GM19238 (cell line): ENCODE results near the gene STUB1.
A peak's percentile ranks its signal among the peaks of the same experiment; 100 is the strongest.

Experiments
- DNase-seq: peaks from one replicate; pipeline ENCODE4 v3.0.0; 2011; ENCODE audit warnings: low spot score; ENCODE audit not compliant: insufficient read length

The STUB1 gene

DNA sequence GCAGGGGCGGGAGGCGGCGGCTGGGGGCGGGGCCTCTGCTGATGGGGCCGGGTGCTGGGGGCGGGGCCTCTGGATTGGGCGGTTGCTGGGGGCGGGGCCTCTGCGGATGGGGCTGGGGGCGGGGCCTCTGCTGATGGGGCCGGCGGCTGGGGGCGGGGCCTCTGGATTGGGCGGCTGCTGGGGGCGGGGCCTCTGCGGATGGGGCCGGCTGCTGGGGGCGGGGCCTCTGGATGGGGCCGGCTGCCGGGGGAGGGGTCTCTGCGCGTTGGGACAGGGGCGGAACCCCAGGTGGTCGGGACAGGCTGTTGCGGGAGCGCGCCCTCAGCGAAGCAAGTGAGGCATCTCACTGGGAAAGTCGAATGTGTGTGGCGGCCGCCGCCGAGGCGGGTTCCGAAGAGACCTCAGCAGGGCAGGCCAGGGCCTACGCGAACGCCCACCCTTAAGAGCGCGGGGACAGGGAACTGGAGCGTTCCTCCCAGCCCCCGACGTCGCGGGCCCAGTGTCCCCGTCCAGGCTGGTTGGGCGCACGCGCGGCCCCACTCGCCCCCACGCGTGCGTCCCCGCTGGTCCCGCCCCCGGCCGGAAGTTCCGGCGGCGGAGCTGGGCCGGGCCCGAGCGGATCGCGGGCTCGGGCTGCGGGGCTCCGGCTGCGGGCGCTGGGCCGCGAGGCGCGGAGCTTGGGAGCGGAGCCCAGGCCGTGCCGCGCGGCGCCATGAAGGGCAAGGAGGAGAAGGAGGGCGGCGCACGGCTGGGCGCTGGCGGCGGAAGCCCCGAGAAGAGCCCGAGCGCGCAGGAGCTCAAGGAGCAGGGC is at the start of gene STUB1:
Gene STUB1, plus strand, starts transcription at position 597 of the 811 bp plus-strand sequence. Its CDS starts 116 bp downstream, at position 713.
- peak; percentile 89 for DNase-seq

DNA sequence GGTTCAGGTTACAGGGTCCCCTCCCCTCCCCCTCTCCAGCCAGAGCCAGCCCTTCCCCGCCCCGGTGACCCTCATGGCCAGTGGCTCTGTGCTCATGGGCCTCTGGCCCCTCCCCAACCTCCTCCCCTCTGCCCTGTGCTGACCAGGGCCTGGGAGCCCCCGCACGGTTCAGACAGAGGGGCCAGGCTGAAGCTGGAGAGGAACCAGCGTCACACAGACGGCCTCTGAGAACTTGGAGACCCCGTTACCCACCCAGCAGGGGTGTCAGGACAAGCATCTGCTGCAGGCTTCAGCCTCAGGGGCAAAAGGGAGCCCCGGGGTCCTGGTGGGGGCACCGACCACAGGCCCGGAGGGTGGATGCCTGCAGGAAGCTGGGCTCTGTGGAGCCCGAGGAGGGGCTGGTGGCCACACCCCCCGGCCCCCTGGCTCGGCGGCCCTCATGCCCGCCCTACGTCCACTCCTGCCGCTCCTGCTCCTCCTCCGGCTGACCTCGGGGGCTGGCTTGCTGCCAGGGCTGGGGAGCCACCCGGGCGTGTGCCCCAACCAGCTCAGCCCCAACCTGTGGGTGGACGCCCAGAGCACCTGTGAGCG is 49.3 kb upstream of the STUB1 start, which contains the start of gene WFIKKN1:
Gene WFIKKN1, plus strand, starts transcription at position 171 of the 591 bp plus-strand sequence. Its CDS starts 269 bp downstream, at position 440.
- no peak for DNase-seq

DNA sequence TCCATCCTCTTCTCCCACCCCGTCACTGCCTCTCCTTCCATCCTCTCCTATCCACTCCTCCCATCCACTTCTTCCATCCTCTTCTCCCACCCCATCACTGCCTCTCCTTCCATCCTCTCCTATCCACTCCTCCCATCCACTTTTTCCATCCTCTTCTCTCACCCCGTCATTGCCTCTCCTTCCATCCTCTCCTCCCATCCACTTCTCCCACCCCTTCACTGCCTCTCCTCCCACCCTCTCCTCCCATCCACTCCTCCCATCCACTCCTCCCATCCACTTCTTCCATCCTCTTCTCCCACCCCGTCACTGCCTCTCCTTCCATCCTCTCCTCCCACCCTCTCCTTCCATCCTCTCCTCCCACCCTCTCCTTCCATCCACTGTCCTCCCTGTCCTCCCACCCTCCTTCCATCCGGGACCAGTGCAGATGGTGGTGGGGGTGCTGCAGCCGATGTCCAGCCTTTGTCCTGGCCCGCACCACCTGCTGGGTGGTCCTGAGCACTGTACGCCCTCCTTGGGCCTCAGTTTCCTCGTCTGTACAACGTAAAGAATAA is 48.3 kb upstream of the STUB1 start:
- no peak for DNase-seq

DNA sequence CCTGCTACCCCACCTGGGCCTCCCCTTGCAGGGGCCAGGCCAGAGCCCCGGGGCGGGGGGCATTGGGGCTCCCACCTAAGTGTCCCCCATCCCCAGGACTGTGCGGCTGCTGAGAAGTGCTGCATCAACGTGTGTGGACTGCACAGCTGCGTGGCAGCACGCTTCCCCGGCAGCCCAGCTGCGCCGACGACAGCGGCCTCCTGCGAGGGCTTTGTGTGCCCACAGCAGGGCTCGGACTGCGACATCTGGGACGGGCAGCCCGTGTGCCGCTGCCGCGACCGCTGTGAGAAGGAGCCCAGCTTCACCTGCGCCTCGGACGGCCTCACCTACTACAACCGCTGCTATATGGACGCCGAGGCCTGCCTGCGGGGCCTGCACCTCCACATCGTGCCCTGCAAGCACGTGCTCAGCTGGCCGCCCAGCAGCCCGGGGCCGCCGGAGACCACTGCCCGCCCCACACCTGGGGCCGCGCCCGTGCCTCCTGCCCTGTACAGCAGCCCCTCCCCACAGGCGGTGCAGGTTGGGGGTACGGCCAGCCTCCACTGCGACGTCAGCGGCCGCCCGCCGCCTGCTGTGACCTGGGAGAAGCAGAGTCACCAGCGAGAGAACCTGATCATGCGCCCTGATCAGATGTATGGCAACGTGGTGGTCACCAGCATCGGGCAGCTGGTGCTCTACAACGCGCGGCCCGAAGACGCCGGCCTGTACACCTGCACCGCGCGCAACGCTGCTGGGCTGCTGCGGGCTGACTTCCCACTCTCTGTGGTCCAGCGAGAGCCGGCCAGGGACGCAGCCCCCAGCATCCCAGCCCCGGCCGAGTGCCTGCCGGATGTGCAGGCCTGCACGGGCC is 47.5 kb upstream of the STUB1 start:
- DNase-seq: no peak

DNA sequence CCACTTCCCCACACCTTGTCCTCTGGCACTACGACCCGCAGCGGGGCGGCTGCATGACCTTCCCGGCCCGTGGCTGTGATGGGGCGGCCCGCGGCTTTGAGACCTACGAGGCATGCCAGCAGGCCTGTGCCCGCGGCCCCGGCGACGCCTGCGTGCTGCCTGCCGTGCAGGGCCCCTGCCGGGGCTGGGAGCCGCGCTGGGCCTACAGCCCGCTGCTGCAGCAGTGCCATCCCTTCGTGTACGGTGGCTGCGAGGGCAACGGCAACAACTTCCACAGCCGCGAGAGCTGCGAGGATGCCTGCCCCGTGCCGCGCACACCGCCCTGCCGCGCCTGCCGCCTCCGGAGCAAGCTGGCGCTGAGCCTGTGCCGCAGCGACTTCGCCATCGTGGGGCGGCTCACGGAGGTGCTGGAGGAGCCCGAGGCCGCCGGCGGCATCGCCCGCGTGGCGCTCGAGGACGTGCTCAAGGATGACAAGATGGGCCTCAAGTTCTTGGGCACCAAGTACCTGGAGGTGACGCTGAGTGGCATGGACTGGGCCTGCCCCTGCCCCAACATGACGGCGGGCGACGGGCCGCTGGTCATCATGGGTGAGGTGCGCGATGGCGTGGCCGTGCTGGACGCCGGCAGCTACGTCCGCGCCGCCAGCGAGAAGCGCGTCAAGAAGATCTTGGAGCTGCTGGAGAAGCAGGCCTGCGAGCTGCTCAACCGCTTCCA is 46.7 kb upstream of the STUB1 start:
- no peak for DNase-seq

DNA sequence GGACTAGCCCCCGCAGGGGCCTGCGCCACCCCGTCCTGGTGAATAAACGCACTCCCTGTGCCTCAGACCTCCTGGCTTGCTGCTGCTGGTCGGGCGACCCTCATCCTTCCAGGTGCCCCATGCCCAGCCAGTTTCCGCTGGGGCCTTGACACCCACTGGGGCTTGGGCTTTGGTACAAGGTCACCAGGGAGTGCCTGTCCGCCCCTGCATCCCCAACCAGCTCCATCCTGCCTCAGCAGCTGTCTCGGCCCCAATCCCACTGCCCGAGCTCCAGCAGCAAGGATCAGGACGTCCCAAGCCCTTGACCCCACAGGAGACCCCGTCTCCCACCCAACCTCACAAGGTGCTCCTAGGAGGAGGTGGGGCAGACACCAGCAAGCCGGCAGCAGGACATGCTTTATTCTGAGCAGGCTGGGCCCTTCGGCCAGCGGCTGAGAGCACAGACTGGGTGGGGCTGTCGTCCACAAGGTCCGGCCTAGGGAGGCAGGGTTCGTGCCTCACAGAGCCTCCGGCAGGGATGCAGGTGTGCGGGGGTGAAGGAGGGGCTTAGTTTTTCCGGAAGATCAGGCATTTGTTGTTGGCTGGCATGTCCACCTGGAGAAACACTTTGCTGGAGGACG is 46.0 kb upstream of the STUB1 start:
- no peak for DNase-seq

DNA sequence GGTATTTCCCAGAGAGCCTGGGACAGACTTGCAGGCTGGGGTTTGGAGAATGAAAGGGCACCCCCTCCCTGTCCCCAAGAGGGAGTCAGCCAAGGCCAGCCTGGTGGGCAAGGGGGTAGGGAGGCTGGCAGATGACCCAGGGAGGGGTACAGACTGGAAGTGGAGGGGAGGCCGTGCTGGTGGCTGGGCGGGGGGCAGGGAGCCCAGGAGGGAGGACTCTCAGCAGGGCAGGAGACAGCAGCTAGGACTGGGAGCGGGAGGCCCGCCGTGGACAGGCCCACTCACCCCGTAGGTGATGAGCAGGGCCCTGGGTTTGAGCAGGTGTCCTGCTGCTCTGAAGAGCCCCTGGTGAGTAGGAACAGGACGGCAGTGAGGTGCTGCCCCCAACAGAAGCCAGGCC is 45.2 kb upstream of the STUB1 start:
- no peak for DNase-seq

GRCh38 chr16:635573-636205 is 44.5 kb upstream of the STUB1 start:
- DNase-seq: no peak

- DNase-seq: peak; percentile 99
Measured at GRCh38 chr16:636206-637080, 43.8 kb upstream of the STUB1 start, which contains the start of gene METTL26. Gene METTL26 (minus strand): TSS chr16:636305. CDS start chr16:636290, 15 bp downstream.

DNA sequence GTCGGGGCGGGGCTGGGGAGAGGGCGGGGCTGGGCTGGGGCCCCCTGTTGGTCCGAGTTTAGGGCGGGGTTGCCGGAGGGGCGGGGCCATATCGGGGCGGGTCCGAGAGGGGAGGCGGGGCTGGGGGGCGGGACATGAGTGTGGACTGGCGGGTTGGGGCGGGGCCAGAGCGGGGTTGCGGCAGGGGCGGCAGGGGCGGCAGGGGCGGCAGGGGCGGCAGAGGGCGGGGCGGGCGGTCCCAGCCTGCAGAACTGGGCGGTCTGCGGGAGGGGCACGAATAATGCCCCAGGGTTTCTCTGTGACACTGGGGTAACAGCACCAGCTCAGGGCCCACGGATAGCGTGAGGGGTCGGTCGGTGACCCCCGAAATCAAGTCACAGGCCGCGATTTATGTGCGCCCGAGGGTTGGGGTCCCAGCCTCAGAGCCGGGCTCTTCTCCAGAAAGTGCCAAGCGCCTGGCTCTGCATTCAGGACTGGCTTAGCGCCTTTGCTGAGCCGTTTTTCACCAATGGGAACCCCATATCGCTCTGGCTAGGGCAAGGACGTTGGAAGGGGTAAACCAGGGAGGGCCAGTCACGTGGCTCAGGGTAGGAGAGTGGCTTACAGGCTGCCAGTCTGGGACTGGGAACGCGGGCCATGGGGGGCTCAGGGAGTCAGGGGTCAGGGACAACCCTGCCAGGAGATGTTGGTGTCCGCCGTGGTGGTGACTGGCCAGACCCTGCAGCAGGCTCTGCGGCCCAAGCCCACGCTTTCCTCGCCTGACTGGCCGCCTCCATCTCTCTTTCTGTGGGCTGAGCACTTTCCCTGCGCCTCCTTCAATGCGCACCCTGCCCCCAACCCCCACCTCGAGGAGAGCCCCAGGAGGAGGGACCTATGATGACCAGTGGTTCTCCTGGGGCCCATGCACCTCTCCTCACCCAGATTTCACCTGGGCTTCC is 42.9 kb upstream of the STUB1 start:
- DNase-seq: peak; percentile 100

DNA sequence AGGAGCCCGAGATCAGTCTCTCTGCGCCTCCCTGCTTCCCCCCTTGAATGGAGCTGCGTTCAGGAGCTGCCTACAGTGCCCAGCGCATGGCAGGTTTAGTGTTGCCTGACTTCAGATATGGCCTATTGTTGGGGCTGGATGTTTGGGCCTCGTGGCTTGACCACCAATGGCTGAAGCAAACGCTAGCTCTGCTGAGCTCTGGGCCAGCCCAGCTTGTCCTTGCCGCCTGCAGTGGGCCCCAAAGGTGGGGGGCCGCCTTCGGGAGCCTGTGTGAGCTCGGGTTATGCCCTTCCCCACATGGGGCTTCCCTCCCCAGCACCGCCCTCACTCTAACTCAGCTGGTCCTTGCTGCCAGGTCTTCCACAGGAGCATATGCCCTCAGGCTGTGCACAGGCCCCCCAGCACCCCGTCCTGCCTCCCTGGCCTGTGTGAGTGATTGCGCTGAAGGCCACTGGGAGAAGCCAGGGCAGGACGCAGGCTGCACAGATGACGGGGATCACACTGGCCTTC is 42.1 kb upstream of the STUB1 start:
- DNase-seq: no peak

DNA sequence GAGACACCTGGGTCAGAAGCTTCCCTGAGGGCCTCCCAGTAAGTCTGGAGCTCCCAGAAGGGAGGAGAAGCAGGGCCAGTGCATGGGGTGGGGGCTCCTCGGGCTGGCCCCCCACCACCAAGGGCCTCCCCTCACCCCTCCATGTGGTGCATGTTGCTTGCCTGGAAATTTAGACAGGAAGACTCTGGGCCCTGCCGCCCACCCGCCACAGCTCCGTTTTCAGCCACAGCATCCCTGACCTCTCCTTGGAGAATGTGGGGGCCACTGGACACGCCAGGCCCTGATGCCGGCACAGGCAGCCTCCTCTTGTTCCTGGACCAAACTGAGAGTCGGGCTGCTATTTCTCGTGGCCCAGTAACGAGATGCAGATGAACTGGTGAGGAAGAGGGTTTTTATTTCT is 41.4 kb upstream of the STUB1 start:
- DNase-seq: no peak

DNA sequence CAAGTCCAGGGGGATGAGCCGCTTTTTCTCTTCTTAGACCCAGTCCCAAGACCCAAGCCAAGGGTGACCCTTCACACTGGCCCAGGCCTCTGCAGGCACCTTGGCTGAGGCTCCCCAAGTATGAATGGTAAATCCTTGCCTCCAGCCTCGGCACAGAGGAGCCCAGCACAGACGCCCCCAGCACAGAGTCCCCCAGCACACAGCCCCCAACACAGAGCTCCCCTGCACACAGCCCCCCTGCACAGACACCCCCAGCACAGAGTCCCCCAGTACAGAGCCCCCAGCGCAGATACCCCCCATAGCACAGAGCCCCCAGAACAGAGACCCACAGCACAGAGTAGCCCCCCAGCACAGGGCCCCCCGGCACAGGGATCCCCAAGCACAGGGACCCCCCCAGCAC is 39.6 kb upstream of the STUB1 start:
- DNase-seq: no peak

- peak; percentile 92 for DNase-seq
Measured at GRCh38 chr16:641326-642188, 38.7 kb upstream of the STUB1 start, which contains the start of gene MCRIP2. Gene MCRIP2 (plus strand): TSS chr16:641828. CDS start chr16:641992, 164 bp downstream.

DNA sequence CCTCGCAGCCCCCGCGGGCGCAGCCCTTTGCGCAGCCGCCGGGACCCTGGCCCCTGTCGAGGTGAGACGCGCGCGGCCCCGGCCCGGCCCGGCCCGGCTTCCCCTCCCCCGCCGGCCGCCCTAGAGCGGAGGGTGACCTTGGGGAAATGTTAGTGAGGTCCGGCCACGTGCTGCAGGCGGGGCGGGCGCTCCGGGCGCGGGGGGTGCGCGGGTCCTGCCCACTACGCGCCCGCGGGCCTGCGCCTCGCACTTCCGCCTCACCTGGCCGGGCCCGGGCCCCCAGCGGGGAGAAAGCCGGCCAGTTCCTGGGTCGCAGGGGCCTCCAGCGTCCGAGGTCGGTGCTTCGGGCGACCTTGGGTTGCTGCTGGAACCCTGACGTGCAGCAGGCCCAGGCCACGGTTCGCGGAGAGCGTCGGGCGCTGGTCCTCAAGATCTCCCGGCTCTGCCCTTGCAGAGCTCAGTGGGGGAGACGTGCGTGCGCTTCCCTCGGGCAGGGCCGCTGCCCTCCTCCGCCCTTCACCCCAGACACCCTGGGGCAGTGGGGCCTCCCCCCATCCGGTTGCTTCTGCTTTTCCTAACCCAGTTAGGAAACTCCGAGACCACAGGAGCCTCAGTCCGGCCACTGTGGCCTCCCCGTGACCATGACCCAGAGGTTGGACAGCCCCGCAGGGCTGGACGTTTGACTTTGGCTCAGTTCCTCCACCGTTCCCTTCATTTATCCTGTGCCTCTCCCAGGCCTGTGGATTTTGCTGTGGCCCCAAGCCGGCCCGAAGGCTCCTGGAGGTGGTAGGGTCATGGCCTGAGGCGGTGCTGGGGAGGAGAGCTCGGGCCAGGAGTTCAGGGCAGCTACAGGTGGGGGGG is 37.8 kb upstream of the STUB1 start:
- peak; percentile 77 for DNase-seq

DNA sequence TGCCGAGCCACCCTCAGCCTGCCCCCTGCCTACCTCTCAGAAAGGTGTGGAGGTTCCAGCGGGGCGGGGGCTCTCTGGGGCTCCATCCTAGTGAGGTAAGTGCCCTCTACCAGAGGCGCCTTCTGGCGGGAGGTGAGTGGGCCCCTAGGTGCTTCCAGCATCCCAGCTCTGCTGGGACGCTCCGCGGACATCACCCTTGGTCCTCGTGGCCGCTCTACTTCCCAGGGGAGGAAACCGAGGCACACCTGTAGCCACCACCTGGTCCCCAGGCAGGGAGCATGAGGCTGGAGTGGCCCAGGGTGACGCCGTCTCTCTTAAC is 37.2 kb upstream of the STUB1 start:
- no peak for DNase-seq
